ENCODE results near the gene SLC35F4. TPM values are rescaled to one million over a fixed set of nuclear protein-coding genes. Genes with fewer than 3 reads are reported as not detected.
A peak's percentile ranks its signal among the peaks of the same experiment; 100 is the strongest.

The SLC35F4 gene
- total and polyA plus RNA-seq, 10 of the 15 experiments (the other 5 are each of a cell fraction or from before 2014, with no cell fraction given): 0.06 to 0.30 TPM; not detected in 8

DNA sequence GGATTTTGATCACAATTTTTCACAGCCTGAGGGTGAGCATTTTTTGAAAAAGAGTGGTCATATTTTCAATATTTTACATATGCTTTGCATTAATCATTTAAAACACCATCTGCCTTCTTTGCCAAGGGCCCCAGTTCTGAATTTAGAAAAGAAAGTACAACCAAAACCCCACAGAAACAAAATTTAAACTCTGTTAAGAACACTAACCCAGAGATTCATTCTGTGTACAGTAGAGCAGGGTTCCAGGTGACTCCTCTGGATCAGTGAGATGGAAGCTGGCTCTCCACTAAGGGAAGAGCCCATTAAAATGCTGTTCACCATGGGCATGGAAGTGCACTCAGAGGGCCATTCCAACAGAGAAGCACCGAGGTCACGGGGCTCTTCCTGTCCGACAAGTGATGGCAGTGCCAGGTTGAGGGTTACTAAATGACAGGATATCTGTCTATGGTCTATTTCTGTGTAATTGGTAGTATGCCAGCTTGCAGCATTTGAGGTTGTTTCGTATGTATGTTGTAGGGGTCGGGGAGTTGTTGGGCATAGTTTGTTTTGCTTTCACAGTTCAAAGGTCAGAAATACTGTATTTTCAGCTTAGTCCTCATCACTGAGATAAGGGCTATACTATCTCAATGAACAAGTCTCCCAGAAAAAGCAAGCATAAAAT, 95.9 kb downstream of the SLC35F4 start:
- no peak overlapping the region for H3K4me2 ChIP-seq (ENCODE audit: control insufficient read depth, insufficient read depth)
- H4K20me1 ChIP-seq (ENCODE audit: control insufficient read depth, insufficient read depth): no peaks in the 10 kb centered on the region
- H3K79me2 ChIP-seq (ENCODE audit: control insufficient read depth, insufficient read depth, low read length): no peaks in the 10 kb centered on the region
- intact Hi-C loops (cut with micrococcal nuclease; ENCODE audit: unreplicated experiment) (loop anchor here (10.0 kb wide), 1 partner anchor 55 kb away; no protein-coding TSS in a partner anchor), in situ Hi-C loops (cut with MboI) (no loop called here)
- POLR2A ChIA-PET: interaction anchor here (0.6 kb wide), 1 partner anchor 180 kb away, joined by 7 read pairs; no protein-coding TSS in a partner anchor
- no peaks in the 10 kb centered on the region for H3K9me3 ChIP-seq (replicated peaks; ENCODE audit: control insufficient read depth, insufficient read depth, low read length)
- CTCF ChIA-PET: no interaction called here
- DNase-seq (ENCODE audit: low read depth, low spot score): no peak
- WGBS (ENCODE audit: insufficient coverage, insufficient replicate concordance, low lambda C conversion rate, missing lambda C conversion rate): 9% methylated on average over 5 of the region's 5 CpGs
- RAD21 ChIA-PET (ENCODE audit: unreplicated experiment): interaction anchor here (0.6 kb wide), 1 partner anchor 37 kb away, joined by 4 read pairs; no protein-coding TSS in a partner anchor
- no peaks in the 10 kb centered on the region for H3K27me3 ChIP-seq (replicated peaks in 1 of 2; ENCODE audit: control insufficient read depth in 2 of 2, insufficient read depth in 2 of 2, low read length in 1 of 2)
- H3K27ac ChIP-seq (ENCODE audit: control insufficient read depth, insufficient read depth): no peak overlapping the region
- H3K36me3 ChIP-seq (ENCODE audit: control insufficient read depth in 2 of 2, insufficient read depth in 2 of 2, low read length in 1 of 2): no peaks in the 10 kb centered on the region
- peak; percentile 50 for ATAC-seq
- no TSS peak for BruUV-seq (replicated peaks)
- H3K9ac ChIP-seq (ENCODE audit: control insufficient read depth, insufficient read depth, low read length): no peak overlapping the region
- FAIRE-seq: no peak
- TF ChIP-seq, protein P1, sequence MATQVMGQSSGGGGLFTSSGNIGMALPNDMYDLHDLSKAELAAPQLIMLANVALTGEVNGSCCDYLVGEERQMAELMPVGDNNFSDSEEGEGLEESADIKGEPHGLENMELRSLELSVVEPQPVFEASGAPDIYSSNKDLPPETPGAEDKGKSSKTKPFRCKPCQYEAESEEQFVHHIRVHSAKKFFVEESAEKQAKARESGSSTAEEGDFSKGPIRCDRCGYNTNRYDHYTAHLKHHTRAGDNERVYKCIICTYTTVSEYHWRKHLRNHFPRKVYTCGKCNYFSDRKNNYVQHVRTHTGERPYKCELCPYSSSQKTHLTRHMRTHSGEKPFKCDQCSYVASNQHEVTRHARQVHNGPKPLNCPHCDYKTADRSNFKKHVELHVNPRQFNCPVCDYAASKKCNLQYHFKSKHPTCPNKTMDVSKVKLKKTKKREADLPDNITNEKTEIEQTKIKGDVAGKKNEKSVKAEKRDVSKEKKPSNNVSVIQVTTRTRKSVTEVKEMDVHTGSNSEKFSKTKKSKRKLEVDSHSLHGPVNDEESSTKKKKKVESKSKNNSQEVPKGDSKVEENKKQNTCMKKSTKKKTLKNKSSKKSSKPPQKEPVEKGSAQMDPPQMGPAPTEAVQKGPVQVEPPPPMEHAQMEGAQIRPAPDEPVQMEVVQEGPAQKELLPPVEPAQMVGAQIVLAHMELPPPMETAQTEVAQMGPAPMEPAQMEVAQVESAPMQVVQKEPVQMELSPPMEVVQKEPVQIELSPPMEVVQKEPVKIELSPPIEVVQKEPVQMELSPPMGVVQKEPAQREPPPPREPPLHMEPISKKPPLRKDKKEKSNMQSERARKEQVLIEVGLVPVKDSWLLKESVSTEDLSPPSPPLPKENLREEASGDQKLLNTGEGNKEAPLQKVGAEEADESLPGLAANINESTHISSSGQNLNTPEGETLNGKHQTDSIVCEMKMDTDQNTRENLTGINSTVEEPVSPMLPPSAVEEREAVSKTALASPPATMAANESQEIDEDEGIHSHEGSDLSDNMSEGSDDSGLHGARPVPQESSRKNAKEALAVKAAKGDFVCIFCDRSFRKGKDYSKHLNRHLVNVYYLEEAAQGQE (IDR thresholded peaks at IDR 0.05; ENCODE audit: low read depth, low read length): no peak
- TF ChIP-seq NR2C1 (IDR thresholded peaks at IDR 0.05) (peak; percentile 35; the same call in 1 of the 2 replicates), CHD4 (IDR thresholded peaks at IDR 0.05) (no peak), SMC3 (IDR thresholded peaks at IDR 0.05; ENCODE audit: borderline replicate concordance, low read length) (no peak), BHLHE40 (IDR thresholded peaks at IDR 0.05; ENCODE audit: borderline replicate concordance in 1 of 2, low read depth in 2 of 2, low read length in 1 of 2) (no peak), SIX5 (IDR thresholded peaks at IDR 0.05; ENCODE audit: low read depth, low read length, severe bottlenecking) (no peak)
- TF ChIP-seq, protein P2, sequence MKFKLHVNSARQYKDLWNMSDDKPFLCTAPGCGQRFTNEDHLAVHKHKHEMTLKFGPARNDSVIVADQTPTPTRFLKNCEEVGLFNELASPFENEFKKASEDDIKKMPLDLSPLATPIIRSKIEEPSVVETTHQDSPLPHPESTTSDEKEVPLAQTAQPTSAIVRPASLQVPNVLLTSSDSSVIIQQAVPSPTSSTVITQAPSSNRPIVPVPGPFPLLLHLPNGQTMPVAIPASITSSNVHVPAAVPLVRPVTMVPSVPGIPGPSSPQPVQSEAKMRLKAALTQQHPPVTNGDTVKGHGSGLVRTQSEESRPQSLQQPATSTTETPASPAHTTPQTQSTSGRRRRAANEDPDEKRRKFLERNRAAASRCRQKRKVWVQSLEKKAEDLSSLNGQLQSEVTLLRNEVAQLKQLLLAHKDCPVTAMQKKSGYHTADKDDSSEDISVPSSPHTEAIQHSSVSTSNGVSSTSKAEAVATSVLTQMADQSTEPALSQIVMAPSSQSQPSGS (IDR thresholded peaks at IDR 0.05; ENCODE audit: low read length): no peak
- TF ChIP-seq, protein P3, sequence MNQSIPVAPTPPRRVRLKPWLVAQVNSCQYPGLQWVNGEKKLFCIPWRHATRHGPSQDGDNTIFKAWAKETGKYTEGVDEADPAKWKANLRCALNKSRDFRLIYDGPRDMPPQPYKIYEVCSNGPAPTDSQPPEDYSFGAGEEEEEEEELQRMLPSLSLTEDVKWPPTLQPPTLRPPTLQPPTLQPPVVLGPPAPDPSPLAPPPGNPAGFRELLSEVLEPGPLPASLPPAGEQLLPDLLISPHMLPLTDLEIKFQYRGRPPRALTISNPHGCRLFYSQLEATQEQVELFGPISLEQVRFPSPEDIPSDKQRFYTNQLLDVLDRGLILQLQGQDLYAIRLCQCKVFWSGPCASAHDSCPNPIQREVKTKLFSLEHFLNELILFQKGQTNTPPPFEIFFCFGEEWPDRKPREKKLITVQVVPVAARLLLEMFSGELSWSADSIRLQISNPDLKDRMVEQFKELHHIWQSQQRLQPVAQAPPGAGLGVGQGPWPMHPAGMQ (IDR thresholded peaks at IDR 0.05; ENCODE audit: borderline replicate concordance): no peak
- SMC1A ChIA-PET (ENCODE audit: uncharacterized antibody, unreplicated experiment): no interaction called here
- H3K4me1 ChIP-seq (ENCODE audit: control insufficient read depth, insufficient read depth, low read length): no peaks in the 10 kb centered on the region
- no peak overlapping the region for H3K4me3 ChIP-seq
- no peak overlapping the region for H2AFZ ChIP-seq (ENCODE audit: control insufficient read depth, low read depth, low read length)
